OCI-LY7 (cell line): ENCODE results near the gene FDPS.

Source experiments
- EZH2phosphoT487 ChIP-seq: fragments of 200-600 bp; sonication (generic); IDR thresholded peaks from 2 replicates; pipeline ENCODE4 v1.6.1; 2018; ENCODE audit warnings: low read depth, borderline replicate concordance, mild to moderate bottlenecking, mixed run types, antibody characterized with exemption, low read length, moderate library complexity, mixed read lengths
- TF ChIP-seq, protein P1 (sequence below): fragments of 200-600 bp; sonication (generic); conservative IDR thresholded peaks from 2 replicates; pipeline ENCODE4 v1.5.1; 2014; ENCODE audit warnings: mild to moderate bottlenecking, antibody characterized with exemption, low read length, moderate library complexity, mixed read lengths

- TF ChIP-seq, protein P1, sequence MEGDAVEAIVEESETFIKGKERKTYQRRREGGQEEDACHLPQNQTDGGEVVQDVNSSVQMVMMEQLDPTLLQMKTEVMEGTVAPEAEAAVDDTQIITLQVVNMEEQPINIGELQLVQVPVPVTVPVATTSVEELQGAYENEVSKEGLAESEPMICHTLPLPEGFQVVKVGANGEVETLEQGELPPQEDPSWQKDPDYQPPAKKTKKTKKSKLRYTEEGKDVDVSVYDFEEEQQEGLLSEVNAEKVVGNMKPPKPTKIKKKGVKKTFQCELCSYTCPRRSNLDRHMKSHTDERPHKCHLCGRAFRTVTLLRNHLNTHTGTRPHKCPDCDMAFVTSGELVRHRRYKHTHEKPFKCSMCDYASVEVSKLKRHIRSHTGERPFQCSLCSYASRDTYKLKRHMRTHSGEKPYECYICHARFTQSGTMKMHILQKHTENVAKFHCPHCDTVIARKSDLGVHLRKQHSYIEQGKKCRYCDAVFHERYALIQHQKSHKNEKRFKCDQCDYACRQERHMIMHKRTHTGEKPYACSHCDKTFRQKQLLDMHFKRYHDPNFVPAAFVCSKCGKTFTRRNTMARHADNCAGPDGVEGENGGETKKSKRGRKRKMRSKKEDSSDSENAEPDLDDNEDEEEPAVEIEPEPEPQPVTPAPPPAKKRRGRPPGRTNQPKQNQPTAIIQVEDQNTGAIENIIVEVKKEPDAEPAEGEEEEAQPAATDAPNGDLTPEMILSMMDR: no peak
- TF ChIP-seq EZH2phosphoT487: no peak
Observed at GRCh38 chr1:155342842-155343241, 34.2 kb downstream of the FDPS start.
